ENCODE measurements around the gene INSRR. TPM values are rescaled to one million over a fixed set of nuclear protein-coding genes. Genes with fewer than 3 reads are reported as not detected.

INSRR gene
- total and polyA plus RNA-seq, 2 of the 8 experiments (the other 6 are each of a cell fraction or from before 2014, with no cell fraction given), result 0.02 TPM; not detected in 1

GRCh38 chr1:156892190-156893047 lies 33.5 kb upstream of the INSRR start (continued):
- TF ChIP-seq HDAC2 (IDR thresholded peaks at IDR 0.05; ENCODE audit: borderline replicate concordance in 1 of 2, low read depth in 2 of 2, low read length in 2 of 2) (peak in 1 of 2 experiments; percentile 61; a peak in 1 of 4 replicates), CHD7 (IDR thresholded peaks at IDR 0.05; ENCODE audit: insufficient replicate concordance, low read length) (no peak), E2F6 (IDR thresholded peaks at IDR 0.05) (no peak), YY1 (IDR thresholded peaks at IDR 0.05; ENCODE audit: low read depth, low read length) (no peak), ASH2L (IDR thresholded peaks at IDR 0.05; ENCODE audit: low read length) (no peak), BACH1 (IDR thresholded peaks at IDR 0.05; ENCODE audit: low read length) (peak; percentile 72; the same call in 1 of the 2 replicates), GTF2F1 (IDR thresholded peaks at IDR 0.05; ENCODE audit: borderline replicate concordance, low read depth, low read length) (no peak), CTBP2 (IDR thresholded peaks at IDR 0.05; ENCODE audit: borderline replicate concordance, insufficient read depth, insufficient read length, low read length) (no peak)
